HG03469 (cell line): ENCODE results near the gene CALD1.

Source experiments
- ATAC-seq: cut with Tn5 transposase; IDR thresholded peaks from one replicate; pipeline ENCODE4 v1.9.1; 2021; ENCODE audit warnings: mild to moderate bottlenecking, moderate library complexity, moderate number of reproducible peaks; ENCODE audit not compliant: unreplicated experiment

CALD1 gene

GRCh38 chr7:134787064-134787463 is 7.6 kb downstream of the CALD1 start:
- ATAC-seq: no peak

GRCh38 chr7:134787720-134788119 is 8.3 kb downstream of the CALD1 start:
- ATAC-seq: no peak

GRCh38 chr7:134788191-134788590 is 8.8 kb downstream of the CALD1 start:
- ATAC-seq: no peak

GRCh38 chr7:134789967-134790685 is 10.7 kb downstream of the CALD1 start:
- ATAC-seq: no peak

GRCh38 chr7:134792968-134793367 is 13.5 kb downstream of the CALD1 start:
- no peak for ATAC-seq

- no peak for ATAC-seq
Measured at GRCh38 chr7:134795231-134795630, 15.8 kb downstream of the CALD1 start.

GRCh38 chr7:134798155-134798554 is 18.7 kb downstream of the CALD1 start:
- no peak for ATAC-seq

- ATAC-seq: no peak
Measured at GRCh38 chr7:134799377-134799776, 19.9 kb downstream of the CALD1 start.

- no peak for ATAC-seq
Measured at GRCh38 chr7:134802762-134803161, 23.3 kb downstream of the CALD1 start.

- ATAC-seq: no peak
Measured at GRCh38 chr7:134804351-134804750, 24.9 kb downstream of the CALD1 start.

GRCh38 chr7:134804854-134805253 is 25.4 kb downstream of the CALD1 start:
- ATAC-seq: no peak

- ATAC-seq: no peak
Measured at GRCh38 chr7:134806197-134806596, 26.8 kb downstream of the CALD1 start.

- no peak for ATAC-seq
Measured at GRCh38 chr7:134809616-134810015, 30.2 kb downstream of the CALD1 start.

GRCh38 chr7:134811765-134812164 is 32.3 kb downstream of the CALD1 start:
- ATAC-seq: no peak

GRCh38 chr7:134813663-134814396 is 34.4 kb downstream of the CALD1 start:
- no peak for ATAC-seq

GRCh38 chr7:134814730-134815364 is 35.4 kb downstream of the CALD1 start:
- ATAC-seq: no peak

GRCh38 chr7:134818613-134819345 is 39.3 kb downstream of the CALD1 start:
- ATAC-seq: no peak

GRCh38 chr7:134819401-134819800 is 40.0 kb downstream of the CALD1 start:
- ATAC-seq: no peak

- ATAC-seq: no peak
Measured at GRCh38 chr7:134820295-134820694, 40.9 kb downstream of the CALD1 start.

GRCh38 chr7:134820778-134821177 is 41.3 kb downstream of the CALD1 start:
- ATAC-seq: no peak

GRCh38 chr7:134823400-134823799 is 44.0 kb downstream of the CALD1 start:
- ATAC-seq: no peak
